WI38 (cell line): ENCODE data around the gene GMDS.

Source experiments
- H3K4me3 ChIP-seq: 2 replicates; pipeline ENCODE4 v1.5.1; 2011; ENCODE audit warnings: low read depth, mild to moderate bottlenecking, control low read depth, low read length
- CTCF ChIP-seq: IDR thresholded peaks from 2 replicates; pipeline ENCODE4 v1.5.1; 2012; ENCODE audit warnings: low read depth, mild to moderate bottlenecking, control low read depth, low read length

Gene GMDS

GRCh38 chr6:1667805-1668175 lies 577.6 kb downstream of the GMDS start:
- TF ChIP-seq CTCF: no peak
- H3K4me3 ChIP-seq: no peak overlapping the region

- no peak overlapping the region for H3K4me3 ChIP-seq
- no peak for TF ChIP-seq CTCF
Observed at GRCh38 chr6:1667012-1667804, 578.2 kb downstream of the GMDS start.

- H3K4me3 ChIP-seq: no peak overlapping the region
- TF ChIP-seq CTCF: no peak
Observed at GRCh38 chr6:1665214-1665613, 580.2 kb downstream of the GMDS start.

- no peak for TF ChIP-seq CTCF
- no peak overlapping the region for H3K4me3 ChIP-seq
Observed at GRCh38 chr6:1664329-1664728, 581.1 kb downstream of the GMDS start.

GRCh38 chr6:1663511-1663910 lies 581.9 kb downstream of the GMDS start:
- no peak overlapping the region for H3K4me3 ChIP-seq
- TF ChIP-seq CTCF: no peak

GRCh38 chr6:1662534-1662933 lies 582.9 kb downstream of the GMDS start:
- no peak for TF ChIP-seq CTCF
- no peak overlapping the region for H3K4me3 ChIP-seq

- no peak for TF ChIP-seq CTCF
- H3K4me3 ChIP-seq: no peak overlapping the region
Observed at GRCh38 chr6:1659816-1660215, 585.6 kb downstream of the GMDS start.
